ENCODE measurements around the gene IFNL2.
"Not testable (repeated sequence)": the region's sequence is repeated elsewhere in the genome, so short reads cannot be mapped to it uniquely, and the experiment has no call there.

GRCh38 chr19:39245166-39245565 lies 23.0 kb upstream of the IFNL2 start:
- not testable (repeated sequence) for TF ChIP-seq CTCF (conservative IDR thresholded peaks at IDR 0.05; ENCODE audit: low read depth, low read length); BHLHE40 (IDR thresholded peaks at IDR 0.05; ENCODE audit: low read depth, low read length); MAFK (IDR thresholded peaks at IDR 0.05; ENCODE audit: low read depth, low read length); POLR2A (IDR thresholded peaks at IDR 0.05; ENCODE audit: low read depth, low read length); RFX5 (IDR thresholded peaks at IDR 0.05; ENCODE audit: low read depth, low read length); RAD21 (IDR thresholded peaks at IDR 0.05; ENCODE audit: low read length)
